Ascending aorta (tissue), 2 donors: ENCODE measurements around the gene REV3L. TPM values are rescaled to one million over a fixed set of nuclear protein-coding genes. Genes with fewer than 3 reads are reported as not detected.
"Not testable (repeated sequence)": the region's sequence is repeated elsewhere in the genome, so short reads cannot be mapped to it uniquely, and the experiment has no call there.

Source experiments
- DNase-seq, 2 donors: peaks; one replicate each; pipeline ENCODE4 v3.0.0-alpha.2; 2019; ENCODE audit warnings: low spot score in 2 of 2
- H3K27ac ChIP-seq, 2 donors: fragments of 200-600 bp; sonication (generic); one replicate each; pipeline ENCODE4 v1.5.1; 2016 to 2017; ENCODE audit warnings: mild to moderate bottlenecking in 1 of 2
- H3K27me3 ChIP-seq: fragments of 200-600 bp; sonication (generic); one replicate; pipeline ENCODE4 v1.5.1; 2017
- H3K36me3 ChIP-seq, 2 donors: fragments of 200-600 bp; sonication (generic); one replicate each; pipeline ENCODE4 v1.5.1; 2016
- H3K4me1 ChIP-seq, 2 donors: fragments of 200-600 bp; sonication (generic); one replicate each; pipeline ENCODE4 v1.5.1; 2016 to 2017; ENCODE audit warnings: mild to moderate bottlenecking in 1 of 2
- H3K4me3 ChIP-seq, 2 donors: fragments of 200-600 bp; sonication (generic); one replicate each; pipeline ENCODE4 v1.5.1; 2016 to 2017; ENCODE audit warnings: mild to moderate bottlenecking in 1 of 2
- H3K9me3 ChIP-seq, 2 donors: fragments of 200-600 bp; sonication (generic); one replicate each; pipeline ENCODE4 v1.5.1; 2016
- CTCF ChIP-seq, 3 experiments: fragments of 200-600 bp in 2 of 3; fragments of 450-650 bp in 1 of 3; sonication (generic) in 2 of 3; IDR thresholded peaks; one replicate each; pipeline ENCODE4 v1.5.1; 2016 to 2019; ENCODE audit warnings: antibody characterized with exemption in 3 of 3, mild to moderate bottlenecking in 1 of 3, moderate library complexity in 1 of 3
- intact Hi-C: fragments of 100-400 bp; cut with DNase I; formaldehyde crosslinking; loops from one replicate; pipeline ENCODE4 v1.15.1; 2023
- total RNA-seq: library from RNA; depleted of rRNA; stranded (reverse); fragments of >200 nt; gene quantifications from one replicate; pipeline ENCODE4 v1.1.0, GENCODE V29; 2016

Gene REV3L
- total RNA-seq, 1 donor from 2014 or later = 91.5 TPM

- Histone ChIP-seq H3K4me1 (no peaks in the 10 kb centered on the region), H3K27me3 (no peaks in the 10 kb centered on the region), H3K36me3 (peaks cover 35 to 64% of the 10 kb centered on the region in 2 donors), H3K9me3 (no peaks in the 10 kb centered on the region), H3K4me3 (no peak overlapping the region), H3K27ac (no peak overlapping the region)
- no peak for DNase-seq
- TF ChIP-seq CTCF (IDR thresholded peaks at IDR 0.05) = no peak
- intact Hi-C loops = no loop called here
Observed at GRCh38 chr6:111307275-111307858, 175.7 kb downstream of the REV3L start.

GRCh38 chr6:111306104-111306888, 176.7 kb downstream of the REV3L start:
- peaks cover 35 to 55% of the 10 kb centered on the region in 2 donors for H3K36me3 ChIP-seq
- no peak overlapping the region for H3K27ac ChIP-seq
- no peak overlapping the region for H3K4me3 ChIP-seq
- intact Hi-C loops = no loop called here
- H3K9me3 ChIP-seq = no peaks in the 10 kb centered on the region
- no peaks in the 10 kb centered on the region for H3K4me1 ChIP-seq
- no peak for DNase-seq
- no peak for TF ChIP-seq CTCF (IDR thresholded peaks at IDR 0.05)
- H3K27me3 ChIP-seq = no peaks in the 10 kb centered on the region

GRCh38 chr6:111301946-111302345, 181.1 kb downstream of the REV3L start:
- Histone ChIP-seq H3K9me3 (no peaks in the 10 kb centered on the region), H3K27me3 (no peaks in the 10 kb centered on the region), H3K4me3 (no peak overlapping the region), H3K27ac (no peak overlapping the region), H3K36me3 (peaks cover 4 to 19% of the 10 kb centered on the region in 2 donors), H3K4me1 (no peaks in the 10 kb centered on the region)
- TF ChIP-seq CTCF (IDR thresholded peaks at IDR 0.05) = no peak
- intact Hi-C loops = no loop called here
- DNase-seq = no peak

GRCh38 chr6:111300938-111301800, 181.8 kb downstream of the REV3L start:
- H3K4me1 ChIP-seq, H3K27me3 ChIP-seq, H3K27ac ChIP-seq, intact Hi-C loops, H3K4me3 ChIP-seq, DNase-seq, H3K9me3 ChIP-seq: not testable (repeated sequence)
- peaks cover 0 to 12% of the 10 kb centered on the region in 2 donors for H3K36me3 ChIP-seq

GRCh38 chr6:111297776-111298175, 185.2 kb downstream of the REV3L start:
- intact Hi-C loops = no loop called here
- peaks cover 0 to 5% of the 10 kb centered on the region in 2 donors for H3K36me3 ChIP-seq
- H3K9me3 ChIP-seq = no peaks in the 10 kb centered on the region
- no peak for DNase-seq
- TF ChIP-seq CTCF (IDR thresholded peaks at IDR 0.05) = no peak
- no peaks in the 10 kb centered on the region for H3K27me3 ChIP-seq
- no peak overlapping the region for H3K27ac ChIP-seq
- H3K4me3 ChIP-seq = no peak overlapping the region
- H3K4me1 ChIP-seq = no peaks in the 10 kb centered on the region
